D341Med (cell line): ENCODE measurements around the gene AKT3.

Source experiments
- DNase-seq: peaks from one replicate; pipeline ENCODE4 v3.0.0; 2012; ENCODE audit warnings: low spot score

The AKT3 gene

DNA sequence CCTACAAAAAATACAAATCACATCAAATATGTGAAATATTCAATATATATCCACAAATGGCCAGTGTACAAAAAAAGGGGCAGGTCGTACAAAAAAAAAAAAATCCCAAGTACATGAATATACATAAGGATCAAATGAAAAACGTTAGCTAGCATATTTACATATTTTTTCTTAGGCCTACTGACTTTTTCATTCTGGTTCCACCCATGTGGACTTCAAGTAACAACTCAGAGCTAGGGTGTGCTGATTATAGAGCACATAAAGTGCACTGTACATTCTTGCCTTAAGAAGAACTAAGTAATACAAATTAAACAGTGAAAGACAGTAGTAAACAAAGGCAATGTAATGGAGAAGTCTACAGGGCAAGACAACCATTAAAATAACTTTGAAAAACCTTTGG, 297.0 kb downstream of the AKT3 start:
- no peak for DNase-seq

DNA sequence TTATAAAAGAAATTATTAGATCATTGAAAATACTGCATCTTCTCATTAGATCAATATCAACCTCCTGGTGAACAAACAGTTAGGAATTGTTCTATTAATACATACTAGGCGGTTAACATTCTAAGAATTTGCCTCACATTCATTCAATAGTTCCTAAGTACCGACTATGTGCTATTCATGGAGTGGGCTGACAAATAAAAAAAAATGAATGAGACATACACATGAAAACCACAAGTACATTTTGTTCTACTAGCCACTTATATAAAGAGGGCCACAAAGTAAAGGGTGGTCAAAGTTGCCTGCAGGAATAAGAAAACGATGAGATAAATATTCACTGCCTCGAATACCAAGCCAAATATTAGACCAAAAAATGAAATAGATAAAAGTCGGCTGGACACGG, 299.8 kb downstream of the AKT3 start:
- no peak for DNase-seq

DNA sequence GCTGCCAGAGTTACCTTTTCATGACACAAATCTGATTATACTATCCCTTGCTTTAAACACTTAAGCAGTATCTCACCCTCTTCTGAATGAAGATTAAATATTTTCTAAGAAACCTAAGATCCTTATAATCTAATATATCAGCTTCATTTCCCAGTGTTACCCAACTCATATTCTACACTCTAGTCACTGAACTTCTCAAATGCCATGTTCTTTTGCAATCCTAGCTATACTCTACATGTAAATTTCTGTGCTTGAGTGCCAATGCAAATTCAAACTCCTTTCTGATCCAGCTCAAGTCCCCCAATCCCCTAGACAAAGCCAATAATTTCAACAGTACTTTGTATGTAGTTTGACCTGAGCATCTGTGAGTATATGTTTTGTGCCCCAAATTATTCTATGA, 300.3 kb downstream of the AKT3 start:
- no peak for DNase-seq

DNA sequence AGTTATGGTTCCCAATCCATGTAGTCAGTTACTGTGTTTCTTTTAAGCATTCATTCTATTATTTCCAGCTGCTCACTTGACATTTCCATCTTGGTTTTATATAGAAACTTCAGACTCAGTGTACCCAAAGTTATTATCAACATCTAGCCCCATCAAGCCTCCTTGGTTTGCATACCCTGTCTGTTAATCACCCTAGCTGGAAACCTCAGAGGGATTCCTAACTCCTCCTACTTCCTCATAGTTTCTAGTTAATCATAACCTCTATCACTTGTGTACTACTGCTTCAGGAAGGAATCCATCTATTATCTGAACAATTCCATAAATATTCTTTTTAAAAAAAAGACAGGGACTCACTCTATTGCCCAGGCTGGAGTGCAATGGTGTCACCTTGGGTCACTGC, 300.9 kb downstream of the AKT3 start:
- DNase-seq, result no peak

DNA sequence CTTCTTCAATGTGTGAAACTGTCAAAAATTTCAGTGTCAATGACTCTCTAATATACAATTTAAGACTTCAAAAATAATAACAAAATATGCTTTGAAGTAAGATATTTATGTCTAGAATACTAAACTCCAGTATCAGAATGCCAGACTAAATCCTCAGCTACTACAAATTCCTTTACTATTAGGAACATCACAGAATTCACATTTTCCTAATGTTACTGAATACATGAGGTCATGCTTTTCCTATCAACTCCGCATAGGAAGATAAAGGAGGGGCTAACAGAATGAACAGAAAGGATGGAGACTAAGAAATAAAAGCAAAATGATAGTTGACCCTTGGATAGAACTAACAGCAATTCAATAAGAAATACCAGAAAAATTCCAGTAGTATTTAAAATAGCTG, 301.5 kb downstream of the AKT3 start:
- no peak for DNase-seq

GRCh38 chr1:243547891-243548290, 302.2 kb downstream of the AKT3 start:
- no peak for DNase-seq

DNA sequence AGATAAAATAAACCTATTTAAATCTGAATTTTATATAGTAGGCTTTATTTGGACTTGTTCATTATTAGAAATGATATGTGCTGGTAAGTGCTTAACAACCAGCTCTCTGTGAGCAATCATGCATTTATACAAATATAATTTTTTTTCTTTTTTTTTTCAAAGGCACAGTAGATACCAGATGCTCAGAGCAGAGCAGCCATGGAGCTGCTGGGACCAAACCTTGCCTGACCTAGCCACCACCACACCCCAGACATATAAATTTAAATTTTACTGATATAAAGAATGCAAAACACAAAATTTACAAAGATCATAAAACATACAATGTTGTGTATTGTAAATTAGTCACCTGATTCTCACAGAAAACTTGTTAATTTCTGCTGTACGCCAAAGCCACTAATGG, 303.6 kb downstream of the AKT3 start:
- DNase-seq, result no peak

DNA sequence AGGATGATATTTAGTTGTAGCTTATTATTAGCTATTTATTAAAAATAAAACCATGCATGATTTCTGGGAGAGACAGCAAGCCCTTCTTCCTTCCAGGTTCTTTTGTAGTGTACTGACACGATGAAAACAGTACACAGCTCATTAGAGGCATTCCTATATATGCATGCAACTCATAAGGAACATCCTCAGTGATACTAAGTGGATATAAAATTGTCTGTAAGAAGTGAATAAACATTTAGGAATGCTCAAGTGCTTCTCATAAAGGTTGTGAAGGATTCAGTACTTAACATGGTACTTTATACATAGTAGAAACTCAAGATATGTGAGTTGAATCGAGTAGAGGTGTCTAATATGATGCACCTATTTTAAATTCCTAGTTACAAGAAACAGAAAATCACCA, 306.5 kb downstream of the AKT3 start:
- DNase-seq, result no peak

- DNase-seq, result no peak
Observed at GRCh38 chr1:243542739-243543415, 307.2 kb downstream of the AKT3 start.

GRCh38 chr1:243539636-243540035, 310.4 kb downstream of the AKT3 start:
- DNase-seq, result no peak

- no peak for DNase-seq
Observed at GRCh38 chr1:243535014-243535413, 315.0 kb downstream of the AKT3 start.

DNA sequence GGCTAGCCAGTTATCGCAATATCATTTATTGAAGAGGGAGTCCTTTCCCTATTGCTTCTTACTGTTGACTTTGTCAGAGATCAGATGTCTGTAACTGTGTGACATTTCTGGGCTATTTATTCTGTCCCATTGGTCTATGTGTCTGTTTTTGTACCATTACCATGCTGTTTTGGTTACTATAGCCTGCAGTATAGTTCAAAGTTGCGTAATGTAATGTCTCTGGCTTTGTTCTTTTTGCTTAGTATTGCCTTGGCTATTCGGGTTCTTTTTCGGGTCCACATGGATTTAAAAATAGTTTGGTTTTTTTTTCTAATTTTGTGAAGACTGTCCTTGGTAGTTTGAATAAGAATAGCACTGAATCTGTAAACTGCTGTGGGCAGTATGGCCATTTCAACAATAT, 320.5 kb downstream of the AKT3 start:
- no peak for DNase-seq

GRCh38 chr1:243528459-243529121, 321.5 kb downstream of the AKT3 start:
- no peak for DNase-seq

GRCh38 chr1:243526180-243526579, 323.9 kb downstream of the AKT3 start:
- DNase-seq, result peak; percentile 33

DNA sequence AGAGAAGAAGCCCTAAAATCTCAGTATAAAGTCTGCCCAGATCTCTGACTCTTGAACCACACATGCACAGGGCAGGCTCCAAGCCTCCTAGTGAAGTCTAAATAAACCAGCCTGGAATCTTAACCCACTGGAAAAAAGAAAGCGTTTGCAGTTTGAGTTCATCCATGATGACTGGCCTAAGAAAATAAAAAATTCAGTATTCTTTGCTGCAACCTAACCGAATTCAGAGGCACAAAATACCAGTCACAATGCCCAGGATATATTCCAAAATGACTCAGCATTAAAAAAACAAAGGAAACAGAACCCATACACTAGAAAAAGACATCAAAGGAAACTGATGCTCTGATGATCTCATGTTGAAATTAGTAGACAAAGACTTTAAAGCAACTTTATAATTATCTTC, 325.0 kb downstream of the AKT3 start:
- no peak for DNase-seq

- DNase-seq, result no peak
Observed at GRCh38 chr1:243523766-243524165, 326.3 kb downstream of the AKT3 start.

GRCh38 chr1:243520831-243521230, 329.2 kb downstream of the AKT3 start:
- DNase-seq, result no peak

DNA sequence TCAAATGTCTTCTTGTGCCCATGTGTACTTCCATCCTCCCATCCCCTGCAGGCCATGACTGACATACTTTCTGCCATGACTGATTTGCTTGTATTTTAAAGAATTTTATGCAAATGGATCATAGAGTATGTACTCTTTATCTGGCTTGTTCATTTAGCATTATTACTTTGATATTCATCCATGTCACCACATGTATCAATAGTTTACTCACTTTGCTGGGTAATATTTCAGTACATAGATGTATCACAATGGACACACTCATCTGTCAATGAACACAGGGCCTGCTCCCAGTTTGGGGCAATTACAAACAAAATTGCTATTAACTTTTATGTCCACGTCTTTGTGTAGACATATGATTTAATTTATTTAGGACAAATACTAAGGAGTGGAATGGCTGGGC, 335.1 kb downstream of the AKT3 start:
- no peak for DNase-seq

DNA sequence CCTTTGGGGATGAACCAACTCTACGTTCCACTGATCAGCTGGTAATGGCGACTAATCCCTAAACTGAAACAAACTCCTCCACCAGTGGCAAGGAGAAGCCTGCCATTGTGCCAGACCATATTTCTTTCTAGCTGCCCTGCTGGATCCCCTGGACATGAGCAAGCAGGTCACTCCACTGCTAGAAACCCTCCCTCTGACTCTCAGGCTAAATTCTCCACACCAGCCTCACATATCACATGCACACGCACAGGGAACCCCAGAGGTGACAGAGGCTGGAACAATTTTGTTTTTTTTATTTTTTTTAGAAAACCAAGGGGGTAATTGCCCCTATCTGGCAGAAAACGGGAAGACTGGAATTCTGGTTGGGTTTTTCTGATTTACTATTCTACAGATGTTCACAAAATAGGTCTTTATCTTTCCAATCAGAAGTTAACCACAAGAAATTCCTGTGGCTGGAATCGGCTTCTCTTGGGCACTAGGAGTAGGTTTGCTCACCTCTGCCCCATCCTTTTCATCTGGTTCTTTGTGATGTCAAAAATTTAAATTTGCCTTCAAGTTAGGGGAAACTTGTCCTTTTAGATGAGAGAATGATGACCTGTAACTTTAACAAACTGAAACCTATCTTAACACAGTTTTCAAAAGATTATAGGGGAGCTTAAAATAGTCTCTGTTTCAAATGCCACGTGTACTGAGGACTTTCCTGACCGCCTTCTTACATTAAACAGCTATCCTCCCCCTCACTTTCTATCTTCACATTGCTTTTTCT, 336.1 kb downstream of the AKT3 start:
- no peak for DNase-seq

DNA sequence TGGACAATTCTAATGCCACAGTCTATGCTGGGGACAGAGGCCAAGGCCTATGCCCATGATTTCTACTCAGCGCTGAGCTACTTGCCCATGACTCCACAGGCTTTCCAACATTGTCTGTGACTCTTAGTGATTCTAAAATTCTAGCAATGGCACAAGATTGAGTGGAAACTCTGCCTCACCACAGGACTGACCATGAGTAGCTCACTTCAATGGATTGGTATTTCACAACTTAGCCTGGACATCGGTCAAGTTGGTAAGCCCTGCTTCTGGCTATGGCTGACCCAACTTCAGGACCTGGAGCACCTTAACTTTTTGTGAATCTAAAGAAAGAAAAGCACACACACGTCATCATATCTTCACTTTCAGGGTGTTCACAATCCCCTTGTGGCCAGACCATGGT, 339.1 kb downstream of the AKT3 start:
- DNase-seq, result no peak

- no peak for DNase-seq
Observed at GRCh38 chr1:243508943-243509342, 341.1 kb downstream of the AKT3 start.

GRCh38 chr1:243508303-243508713, 341.7 kb downstream of the AKT3 start:
- no peak for DNase-seq

- no peak for DNase-seq
Observed at GRCh38 chr1:243507672-243508302, 342.3 kb downstream of the AKT3 start.
